Left forelimb (tissue), 1 donor: ENCODE results near the gene TBCD.

ENCODE experiments used
- DNase-seq: peaks from one replicate; pipeline ENCODE4 v3.0.0-alpha.2; 2018; ENCODE audit warnings: low spot score

The TBCD gene

DNA sequence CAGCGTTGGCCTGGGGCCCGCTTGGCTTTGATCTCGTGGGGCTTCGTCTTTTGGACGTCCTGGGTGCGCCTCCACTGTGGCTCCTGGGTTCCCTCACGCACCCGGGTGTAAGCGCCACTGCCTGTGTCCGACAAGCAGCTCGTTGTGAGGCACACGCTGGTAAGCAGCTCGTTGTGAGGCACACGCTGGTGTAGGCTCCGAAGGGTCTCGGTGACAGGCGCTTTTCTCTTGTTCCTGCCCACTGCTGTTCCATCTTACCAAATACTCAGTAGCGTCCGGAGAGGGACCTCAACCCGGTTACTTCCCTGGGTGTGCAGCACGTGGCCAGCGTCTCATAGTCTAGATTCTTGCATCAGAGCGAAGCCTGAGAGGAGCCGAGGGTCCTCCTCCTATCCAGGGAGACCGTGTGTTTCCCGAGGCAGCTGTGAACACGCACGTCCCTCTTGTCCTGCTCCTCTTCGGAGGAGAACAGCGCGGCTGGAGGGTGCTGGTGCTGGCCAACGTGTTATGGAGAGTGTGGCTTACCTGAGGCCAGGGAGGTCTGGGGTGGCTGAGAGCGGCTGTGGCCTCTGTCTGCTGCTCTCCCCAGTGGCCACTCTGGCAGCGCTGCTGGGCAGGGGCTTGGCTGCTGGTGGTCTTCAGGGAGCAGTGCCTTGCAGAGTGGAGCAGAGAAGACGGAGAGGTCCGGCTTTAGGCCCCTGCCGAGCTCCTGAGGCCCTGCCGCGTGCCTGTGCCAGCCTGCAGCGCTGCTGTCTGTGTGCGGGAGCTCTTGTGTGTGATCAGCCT lies 120.1 kb downstream of the TBCD start:
- no peak for DNase-seq

DNA sequence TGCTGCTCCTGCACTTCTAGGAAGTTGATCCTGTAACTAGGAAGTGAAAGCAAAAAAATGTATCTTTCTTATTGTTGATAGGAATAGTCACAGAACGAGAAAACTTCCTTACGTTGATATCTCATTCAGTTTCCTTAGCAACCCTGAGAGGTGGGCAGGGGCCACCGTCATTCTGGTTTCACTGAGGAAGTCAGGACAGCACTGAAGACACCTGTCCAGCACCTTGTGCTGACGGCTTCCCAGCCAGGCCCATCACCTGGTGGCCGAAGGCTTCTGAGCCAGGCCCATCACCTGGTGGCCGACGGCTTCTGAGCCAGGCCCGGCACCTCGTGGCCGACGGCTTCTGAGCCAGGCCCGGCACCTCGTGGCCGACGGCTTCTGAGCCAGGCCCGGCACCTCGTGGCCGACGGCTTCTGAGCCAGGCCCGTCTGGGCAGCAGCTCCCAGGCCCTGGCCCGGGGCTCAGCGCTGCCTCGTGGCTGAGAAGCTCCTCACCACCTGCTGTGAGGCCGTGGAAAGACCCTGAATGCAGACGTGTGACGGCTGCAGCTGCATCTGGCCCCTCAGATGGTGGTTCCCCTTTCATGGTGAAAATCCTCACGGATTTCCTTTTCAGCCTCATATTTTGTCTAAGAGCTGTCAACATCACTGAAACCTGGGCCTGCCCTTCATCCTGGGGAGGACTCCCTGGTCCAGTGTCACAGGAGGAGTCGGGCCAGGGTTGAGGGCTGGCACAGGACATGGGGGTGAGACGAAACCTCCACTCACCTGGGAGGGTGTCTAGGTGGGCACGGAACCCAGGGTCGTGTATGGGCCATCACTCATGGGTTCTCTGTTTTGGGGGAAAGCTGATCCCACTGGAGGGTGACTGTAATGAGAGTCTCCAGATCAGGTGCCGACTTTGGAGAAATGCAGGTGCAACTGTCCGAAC lies 121.0 kb downstream of the TBCD start:
- DNase-seq: no peak

DNA sequence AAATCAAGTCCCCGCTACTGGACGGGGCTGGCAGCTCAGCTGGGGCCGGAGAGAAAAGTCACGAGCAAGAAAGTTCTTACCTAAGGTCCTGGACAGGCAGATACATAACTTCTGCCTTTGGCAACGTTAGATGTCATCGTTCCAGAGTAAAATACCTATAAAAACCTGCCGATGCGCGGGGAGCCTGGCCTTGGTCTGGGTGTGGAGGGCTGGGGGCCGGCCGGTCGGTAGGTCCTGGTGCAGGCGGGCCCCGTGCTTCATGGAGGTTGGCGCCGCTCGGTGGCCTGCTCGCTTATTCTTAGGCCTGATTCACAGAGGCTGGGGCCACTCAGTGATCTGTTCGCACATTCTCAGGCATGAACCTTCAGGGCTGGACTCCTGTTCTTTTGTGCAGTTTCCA lies 121.7 kb downstream of the TBCD start:
- DNase-seq: no peak

DNA sequence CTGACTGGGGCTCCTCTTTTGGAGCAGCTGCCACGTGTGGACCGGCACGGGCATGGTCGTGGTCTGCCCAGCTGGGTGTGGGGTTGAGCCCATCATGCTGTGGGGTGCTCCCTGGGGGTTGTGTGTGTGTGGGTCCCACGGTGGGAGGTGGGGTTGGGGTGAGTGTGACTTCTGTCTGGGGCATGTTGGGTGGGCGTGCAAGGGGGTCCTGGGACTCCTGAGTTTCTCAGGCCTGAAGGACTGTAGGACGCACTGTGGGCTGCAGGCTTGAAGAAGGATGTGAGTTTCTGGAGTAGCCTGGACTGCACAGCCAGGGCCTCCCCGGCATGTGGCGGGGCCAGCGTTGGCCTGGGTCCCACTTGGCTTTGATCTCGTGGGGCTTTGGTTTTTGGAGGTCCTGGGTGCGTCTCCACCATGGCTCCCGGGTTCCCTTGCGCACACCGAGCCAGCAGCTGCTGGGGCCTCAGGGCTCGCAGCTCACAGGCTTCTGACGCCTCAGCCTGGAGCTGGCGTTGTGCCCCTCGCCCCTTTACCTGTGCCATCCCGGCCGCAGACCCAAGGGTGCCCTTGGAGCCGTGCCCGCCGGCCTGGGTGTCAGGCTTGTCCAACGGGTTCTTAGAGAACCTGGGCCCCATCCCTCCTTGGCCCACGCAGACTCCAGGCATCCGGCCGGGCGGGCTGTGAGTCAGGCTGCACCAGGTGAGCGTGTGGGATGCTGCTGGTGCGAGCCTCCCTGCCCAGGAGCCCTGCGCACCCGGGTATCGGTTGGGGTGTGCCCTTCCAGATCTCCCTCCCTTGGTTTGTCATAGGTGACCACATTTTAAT lies 122.4 kb downstream of the TBCD start:
- no peak for DNase-seq

DNA sequence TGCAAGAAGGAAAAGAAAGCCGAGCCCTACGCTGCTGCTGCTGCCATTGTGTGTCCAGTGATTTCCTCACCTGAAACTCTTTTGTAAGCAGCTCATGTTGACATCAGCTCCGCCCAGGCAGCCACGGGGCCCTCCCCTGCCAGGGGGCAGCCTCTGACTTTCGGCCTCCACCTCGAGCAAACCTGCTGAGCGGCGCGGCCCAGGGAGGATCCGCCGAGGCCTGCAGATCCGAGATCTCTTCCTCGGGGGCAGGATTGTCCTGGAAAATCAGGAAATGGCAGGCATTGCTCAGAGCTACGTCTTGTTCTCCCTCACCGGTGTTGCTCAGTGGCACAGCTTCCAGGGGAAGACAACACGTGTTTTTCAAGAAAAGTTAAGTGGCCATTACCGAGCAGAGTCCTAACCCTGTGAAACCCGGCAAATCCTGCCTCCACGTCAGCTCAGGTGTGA lies 123.6 kb downstream of the TBCD start:
- peak; percentile 63 for DNase-seq

DNA sequence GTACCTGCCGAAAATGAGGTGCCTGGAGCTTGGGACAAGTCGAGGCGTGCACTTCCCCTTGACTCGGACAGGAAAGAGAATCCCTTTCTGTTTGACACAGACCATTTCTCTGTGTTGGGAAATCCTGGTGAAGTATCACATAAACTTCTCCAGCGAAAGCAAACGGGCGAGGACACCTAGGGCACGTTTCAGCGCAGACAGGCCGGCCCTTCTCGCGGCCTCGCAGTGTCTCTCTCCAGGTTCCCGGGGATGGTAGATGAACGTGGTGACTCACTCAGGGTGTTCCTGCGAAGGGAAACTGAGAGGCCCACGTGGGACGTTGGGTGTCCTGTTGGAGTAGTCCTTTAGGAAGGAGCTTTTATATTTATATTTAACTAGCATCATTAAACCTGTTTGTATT lies 124.3 kb downstream of the TBCD start:
- DNase-seq: no peak

DNA sequence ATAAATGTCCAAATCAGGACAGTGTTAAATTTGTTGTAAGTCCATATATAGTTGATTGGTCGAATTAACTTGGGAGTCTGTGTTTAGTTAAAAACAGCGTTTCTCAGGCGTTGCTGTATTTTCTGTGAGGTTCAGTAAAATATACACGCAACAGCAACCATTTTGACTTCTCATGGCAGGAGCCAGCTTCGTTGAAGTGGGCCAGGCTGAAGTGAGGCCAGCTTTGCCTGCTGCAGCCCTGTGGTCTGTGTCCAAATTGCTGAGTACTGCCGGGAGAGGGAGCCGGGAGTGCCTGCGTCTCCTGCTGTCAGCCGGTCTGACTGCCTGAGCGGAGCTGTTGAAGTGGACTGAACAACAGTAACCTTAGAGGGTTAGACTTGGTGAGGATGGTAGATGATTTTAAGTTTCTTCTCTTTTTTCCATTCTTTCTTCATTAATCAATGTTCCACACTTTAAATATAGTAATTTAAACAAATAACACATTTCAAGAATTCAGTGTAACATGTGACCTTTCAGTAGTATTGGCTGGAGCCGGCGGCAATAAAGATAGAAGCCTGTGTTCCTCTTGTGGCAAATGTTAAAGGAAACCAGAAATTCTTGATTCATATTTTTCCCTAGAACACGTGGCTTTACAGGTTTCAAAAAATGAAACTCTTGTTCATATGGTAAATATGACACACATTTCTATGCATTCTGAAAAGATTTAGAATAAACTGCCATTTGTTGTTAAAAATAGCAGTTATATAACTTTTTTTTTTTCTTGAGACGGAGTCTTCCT lies 124.9 kb downstream of the TBCD start:
- DNase-seq: no peak

DNA sequence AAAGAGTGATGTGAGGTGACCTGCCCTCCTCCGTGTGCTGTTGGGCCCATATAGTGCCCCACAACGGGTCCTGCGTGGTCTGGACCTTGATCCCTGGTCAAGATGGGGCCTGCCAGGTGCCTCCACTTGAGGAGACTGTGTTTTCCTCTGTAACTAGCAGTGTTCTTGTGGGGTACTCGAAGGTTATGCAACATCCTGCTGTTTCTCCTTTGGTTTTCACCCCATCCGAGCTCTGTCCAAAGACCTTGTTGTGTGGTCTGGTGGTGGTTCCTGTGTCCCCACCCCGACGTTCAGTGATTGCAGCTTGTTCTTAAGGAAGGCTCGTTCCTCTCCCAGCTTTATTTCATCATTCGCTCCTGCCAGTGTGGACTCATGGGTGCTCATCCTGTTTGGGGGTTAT lies 126.7 kb downstream of the TBCD start:
- DNase-seq: no peak

DNA sequence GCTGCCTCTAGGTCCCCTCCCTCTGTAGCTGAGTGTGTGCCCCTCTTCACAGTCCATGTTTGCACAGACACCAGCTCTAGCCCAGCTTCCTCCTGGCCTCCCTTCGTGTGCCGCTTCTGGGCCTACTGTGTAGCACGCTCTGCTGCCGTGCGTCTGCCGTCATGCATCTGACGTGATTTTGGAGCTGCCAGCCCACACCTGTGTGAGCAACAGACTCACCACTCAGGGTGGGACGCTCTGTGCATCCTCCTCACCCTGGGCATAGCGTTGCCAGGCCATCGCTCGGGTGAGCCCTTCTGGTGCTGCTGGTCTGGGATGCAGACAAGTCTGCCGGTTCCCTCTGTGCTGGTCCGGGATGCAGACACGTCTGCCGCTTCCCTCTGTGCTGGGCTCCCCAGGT lies 127.4 kb downstream of the TBCD start:
- no peak for DNase-seq

DNA sequence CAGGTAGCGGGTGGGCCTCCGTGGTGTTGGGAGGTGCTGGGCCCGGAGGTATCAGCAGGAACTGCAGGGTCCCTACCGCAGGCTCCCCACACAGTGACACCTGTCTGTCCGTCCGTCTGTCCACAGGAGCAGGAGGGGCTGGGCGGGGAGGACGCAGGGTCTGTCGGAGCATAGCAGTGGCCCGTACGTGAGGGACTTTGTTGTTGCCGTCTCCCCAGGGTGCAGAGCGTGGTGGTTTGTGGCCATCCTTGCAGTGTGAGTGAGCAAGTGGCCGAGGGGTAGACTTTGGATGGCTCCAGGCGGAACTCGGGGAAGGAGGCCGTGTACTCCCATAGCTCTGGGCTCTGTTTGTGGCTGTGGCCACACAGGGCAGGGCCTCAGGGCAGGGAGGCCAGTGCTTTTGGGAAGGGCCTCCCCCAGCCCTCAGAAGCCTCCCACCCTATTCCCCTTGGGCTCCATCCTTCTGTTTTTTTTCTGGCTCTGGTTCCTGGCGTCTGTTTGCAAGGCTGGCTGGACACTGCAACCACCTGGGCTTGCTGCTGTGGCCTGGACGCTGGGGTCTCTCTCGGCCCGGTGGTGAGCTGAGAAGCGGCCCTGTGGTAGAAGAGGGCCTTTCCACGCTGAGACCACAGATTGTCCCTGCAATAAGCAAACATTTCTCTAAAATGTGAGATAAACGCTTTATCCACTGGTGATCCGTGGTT lies 128.9 kb downstream of the TBCD start:
- no peak for DNase-seq

DNA sequence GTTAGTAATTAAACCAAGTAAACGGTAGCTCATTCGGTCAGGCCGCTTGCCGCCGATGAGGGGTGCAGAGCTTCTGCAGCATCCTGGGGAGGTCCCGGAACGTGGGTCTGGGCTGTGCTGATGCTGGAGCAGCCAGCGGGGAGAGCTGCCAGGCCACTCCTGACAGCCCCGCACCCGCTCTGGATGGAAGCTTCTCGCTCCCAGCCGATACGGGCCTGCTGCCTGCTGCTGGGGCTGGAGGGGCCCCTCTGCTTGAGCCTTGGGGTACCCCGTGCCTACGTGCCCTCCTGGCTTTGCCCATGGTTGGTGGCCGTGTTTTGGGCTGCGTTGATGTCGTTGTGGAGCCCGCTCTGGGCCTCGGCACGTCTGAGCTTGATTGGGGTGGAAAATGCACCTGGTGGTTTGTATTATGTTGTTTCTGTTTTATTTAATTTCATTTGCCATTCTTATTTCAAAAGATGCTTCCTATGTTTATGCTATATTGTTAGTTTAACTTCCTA lies 129.5 kb downstream of the TBCD start:
- DNase-seq: no peak

DNA sequence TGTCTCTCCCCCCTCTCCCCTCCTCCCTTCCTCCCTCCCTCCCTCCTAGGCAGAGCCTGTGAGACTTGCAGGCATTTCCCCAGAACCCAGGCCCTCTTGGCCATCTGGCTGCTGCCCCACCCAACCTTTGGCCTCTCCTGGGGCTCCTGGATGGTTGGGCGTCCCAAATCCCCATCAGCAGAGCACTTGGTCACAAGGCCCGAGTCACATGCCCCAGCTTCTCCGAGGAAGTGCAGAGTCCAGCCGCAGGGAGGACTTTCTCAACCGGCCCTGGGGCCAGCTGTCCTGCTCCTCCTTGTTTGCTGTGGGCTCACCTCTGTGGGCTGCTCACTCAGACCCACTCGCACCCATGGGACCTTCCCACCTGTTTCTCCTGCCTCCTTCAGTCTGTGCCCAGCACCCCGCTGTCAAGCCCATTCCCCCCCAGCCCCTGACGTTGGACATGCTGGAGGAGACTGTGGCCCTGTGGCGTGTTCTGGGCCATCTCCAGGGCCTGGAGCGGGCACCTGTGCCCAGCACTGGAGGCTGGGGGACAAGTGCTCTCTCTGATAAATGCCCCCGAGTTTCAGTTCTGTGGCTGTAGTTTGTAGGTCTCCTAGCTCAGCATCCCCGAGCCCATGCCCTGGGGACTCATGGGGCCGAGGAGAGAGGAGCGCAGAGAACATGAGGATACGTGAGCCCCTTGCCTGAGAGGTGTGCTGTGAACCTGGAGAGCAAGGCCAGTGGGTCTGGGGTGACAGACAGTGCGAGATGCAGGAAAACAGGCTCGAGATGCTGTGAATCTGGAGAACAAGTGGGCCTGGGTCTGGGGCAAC lies 130.2 kb downstream of the TBCD start:
- DNase-seq: no peak

DNA sequence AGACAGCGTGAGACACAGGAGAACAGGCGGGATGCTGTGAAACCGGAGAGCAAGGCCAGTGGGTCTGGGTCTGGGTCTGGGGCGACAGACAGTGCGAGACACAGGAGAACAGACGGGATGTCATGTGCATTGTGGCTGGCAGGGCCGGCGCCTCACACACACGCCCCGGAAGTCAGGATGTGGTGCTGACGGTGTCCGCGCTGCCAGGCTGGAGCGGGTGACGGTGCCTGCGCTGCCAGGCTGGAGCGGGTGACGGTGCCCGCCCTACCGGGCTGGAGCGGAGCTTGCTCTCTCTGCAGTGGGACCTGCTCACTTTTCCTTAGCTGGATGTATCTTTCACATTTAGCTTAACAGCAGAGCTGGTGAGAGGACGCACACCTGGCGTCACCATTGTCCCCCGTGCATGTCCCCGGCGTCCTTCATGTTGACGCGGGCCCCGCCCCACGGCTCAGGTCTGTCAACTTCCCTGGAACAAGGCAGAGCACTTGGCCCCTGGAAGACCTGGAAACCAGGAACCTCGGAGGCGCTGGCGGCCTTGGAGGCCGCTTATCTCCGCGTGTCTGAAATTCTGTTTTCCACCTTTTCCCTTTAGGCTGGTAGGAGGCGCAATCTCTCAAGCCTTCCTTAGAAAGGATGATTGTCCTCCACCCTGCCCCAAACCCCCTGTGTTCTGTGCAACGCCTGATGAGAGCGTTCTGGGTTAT lies 131.0 kb downstream of the TBCD start:
- DNase-seq: no peak

DNA sequence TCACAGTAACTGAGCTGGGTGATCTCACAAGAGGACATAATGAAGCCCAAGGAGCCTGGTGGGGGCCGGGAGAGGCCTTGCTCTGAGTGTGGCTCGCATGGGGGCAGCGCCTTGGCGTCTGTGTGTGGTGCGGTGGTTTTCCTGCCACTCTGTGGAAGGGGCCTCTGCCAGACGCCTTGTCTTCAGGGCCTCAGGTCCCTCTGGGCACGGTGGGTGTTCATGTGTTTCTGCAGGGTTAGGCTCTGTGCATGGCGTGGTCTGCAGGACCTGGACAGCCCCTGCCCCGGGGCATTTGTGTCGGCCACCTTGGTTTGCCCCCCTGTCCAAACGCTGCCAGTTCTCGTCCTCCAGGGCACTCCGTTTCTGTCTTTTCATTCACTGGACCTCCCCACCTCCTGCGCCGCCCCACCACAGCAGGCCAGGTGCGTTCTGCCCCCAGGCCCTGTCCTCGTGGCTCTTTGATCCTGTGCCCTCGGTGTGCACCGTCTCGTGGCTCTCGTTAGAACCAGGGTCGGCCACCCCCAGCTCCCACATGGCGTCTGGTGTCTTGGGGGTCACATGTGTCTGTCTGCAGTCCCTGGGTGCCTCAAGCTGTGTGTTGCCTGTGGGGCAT lies 131.7 kb downstream of the TBCD start:
- DNase-seq: no peak

DNA sequence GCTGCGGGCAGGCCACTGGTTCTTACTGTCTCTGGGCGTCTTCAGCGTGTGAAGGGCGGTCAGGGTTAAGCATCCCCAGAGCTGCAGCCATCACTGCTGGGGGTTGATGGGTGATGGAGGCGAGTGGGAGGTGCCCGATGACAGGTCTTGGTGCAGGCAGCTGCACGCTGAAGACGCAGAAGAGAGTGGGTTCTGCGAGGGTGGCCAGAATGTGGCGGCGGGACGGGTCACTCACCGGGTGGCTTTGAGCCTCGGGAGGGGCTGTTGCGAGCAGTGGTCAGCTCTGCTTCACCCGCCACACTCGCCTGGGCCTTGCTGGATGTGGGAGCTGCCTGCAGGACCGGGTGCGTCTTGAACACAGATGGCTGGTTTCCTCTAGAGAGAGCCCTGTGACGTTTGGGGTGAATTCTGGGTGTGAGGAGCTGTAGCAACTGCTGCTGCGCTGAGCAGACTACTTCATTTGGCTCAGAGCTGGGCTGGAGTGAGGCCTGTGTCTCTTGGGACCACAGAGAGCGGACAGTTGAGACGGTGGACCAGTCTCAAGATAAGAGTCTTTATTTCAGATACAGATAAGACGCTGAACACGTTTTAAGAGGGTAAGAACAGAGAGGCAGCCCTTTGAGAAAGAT lies 132.6 kb downstream of the TBCD start:
- DNase-seq: no peak

DNA sequence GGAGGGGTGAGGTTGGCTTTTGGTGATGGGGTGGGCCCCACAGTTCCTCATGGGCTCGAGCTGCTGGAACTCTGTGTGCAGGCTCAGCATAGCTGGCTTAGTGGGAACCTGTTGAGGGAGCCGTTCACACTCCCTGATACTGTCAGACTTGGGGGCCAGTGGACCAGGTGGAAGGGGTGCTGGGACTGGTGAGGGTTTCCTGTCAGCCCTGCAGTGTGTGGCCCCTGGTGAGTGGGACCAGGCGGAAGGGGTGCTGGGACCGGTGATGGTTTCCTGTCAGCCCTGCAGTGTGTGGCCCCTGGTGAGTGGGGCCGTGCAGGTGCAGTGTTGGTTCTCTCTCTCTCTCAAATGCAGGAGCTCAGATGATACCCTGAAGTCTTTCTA lies 133.1 kb downstream of the TBCD start:
- no peak for DNase-seq

DNA sequence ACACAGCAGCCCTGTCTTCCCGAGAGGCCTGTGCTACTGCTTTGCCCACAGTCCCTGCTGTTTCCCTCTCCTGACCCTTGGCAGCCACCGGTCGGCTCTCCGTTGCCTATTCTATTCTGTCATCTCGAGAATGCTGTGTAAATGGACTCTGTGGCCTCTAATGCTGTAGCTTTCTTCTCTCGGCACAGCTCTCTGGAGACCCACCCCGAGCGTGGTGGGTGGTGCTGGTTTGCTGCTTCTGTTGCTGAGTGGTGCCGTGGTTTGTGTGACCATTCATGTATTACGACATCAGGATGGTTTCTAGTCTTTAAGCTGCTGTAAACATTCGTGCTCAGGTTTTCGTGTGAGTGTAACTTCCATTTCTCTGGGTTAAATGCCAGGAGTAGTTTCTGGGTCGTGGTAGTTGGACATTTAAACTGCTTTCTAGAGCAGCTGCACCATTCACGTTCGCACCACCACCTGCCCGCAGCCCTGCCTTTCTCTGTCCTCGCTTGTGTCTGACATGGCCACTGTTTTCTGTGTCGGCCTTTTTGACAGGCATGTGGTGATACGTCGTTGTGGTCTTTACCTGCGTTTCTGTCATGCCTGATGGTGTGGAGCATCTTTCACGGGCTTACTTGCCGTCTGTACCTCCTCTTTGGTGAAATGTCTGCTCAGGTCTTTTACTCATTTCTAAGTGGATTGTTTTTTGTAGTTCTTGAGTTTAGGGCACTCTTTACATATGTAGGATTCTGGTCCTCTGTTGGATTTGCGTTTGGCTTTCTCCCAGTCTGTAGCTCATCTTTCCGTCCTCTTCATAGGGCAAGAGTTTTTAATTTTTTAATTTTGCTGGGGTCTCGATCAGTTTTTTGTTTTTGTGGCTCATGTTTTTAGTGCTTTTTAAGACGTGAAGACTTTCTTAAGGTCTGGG lies 135.6 kb downstream of the TBCD start:
- no peak for DNase-seq
